Measurements from ENCODE around the gene KRTAP10-11.
"Not testable (repeated sequence)": the region's sequence is repeated elsewhere in the genome, so short reads cannot be mapped to it uniquely, and the experiment has no call there.

The KRTAP10-11 gene

GRCh38 chr21:44670642-44671432 lies 24.6 kb downstream of the KRTAP10-11 start:
- no peak for DNase-seq

DNA sequence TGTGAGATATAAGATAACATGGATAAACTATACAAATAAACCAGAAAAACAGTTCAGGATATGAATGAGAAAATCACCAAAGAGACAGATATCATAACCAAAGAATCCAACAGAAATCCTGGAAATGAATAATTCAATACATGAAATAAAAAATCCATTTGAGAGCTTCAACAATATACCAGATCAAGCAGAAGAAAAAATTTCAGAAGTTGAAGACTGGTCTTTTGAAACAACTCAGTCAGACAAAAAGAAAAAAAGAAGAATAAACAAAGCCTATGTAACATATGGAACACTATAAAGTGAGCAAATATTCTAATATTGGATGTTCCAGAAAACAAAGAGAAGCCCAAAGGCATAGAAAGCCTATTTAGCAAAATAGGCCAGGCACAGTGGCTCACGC lies 25.7 kb downstream of the KRTAP10-11 start:
- DNase-seq = no peak

- no peak for DNase-seq
These were observed 31.7 kb downstream of the KRTAP10-11 start for GRCh38 chr21:44677881-44678280.

GRCh38 chr21:44681152-44681551 lies 34.9 kb downstream of the KRTAP10-11 start:
- DNase-seq = no peak

- DNase-seq = peak; percentile 92
These were observed 35.8 kb downstream of the KRTAP10-11 start, which contains the start of gene KRTAP12-1 for GRCh38 chr21:44681861-44682579. TSS of gene KRTAP12-1 (minus strand) at chr21:44682163. CDS start at chr21:44682123, 40 bp downstream.

DNA sequence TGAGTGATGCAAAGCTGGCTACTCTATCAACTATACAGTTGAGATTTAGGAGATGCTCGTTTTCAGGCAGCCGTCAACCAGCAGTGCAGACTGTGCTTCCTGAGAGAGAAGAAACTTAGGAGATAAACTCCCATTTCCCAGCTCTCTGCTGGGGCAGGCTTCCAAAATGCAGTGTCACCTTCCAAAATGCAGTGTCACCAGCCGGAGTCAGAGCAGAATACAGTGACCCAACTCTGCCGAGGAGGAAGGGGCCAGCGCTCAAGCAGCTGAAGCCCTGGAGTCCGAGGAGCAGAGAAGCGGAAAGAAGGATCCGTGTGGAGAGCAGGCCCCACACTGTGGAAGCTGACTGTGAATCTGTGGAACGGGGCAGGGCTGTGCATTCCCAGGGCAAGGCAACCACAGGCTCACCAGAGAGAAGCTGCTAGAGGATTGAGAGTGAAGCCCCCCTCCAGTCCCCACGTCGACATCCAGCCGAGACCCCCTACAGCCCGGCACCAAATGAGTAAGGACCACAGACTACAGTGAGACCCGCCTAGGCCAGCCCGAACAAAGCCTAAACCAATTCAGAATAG lies 36.5 kb downstream of the KRTAP10-11 start:
- DNase-seq = no peak

DNA sequence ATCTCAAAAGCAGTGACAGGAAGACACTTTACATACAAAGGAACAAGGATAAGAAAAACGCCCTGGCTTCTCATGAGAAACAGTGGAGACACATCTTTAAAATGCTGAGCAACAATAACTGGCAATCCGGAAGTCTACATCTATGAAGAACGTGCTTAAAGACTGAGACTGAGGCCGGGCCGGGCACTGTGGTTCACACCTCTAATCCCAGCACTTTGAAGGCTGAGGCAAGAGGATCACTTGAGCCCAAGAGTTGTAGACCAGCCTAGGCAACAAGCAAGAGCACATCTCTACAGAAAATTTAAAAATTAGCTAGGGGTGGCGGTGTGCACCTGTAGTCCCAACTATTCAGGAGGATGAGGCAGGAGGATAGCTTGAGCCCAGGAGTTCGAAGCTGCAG lies 37.9 kb downstream of the KRTAP10-11 start:
- no peak for DNase-seq

- no peak for DNase-seq
These were observed 38.3 kb downstream of the KRTAP10-11 start for GRCh38 chr21:44684483-44684882.

- DNase-seq = not testable (repeated sequence)
These were observed 38.8 kb downstream of the KRTAP10-11 start for GRCh38 chr21:44685050-44685449.

DNA sequence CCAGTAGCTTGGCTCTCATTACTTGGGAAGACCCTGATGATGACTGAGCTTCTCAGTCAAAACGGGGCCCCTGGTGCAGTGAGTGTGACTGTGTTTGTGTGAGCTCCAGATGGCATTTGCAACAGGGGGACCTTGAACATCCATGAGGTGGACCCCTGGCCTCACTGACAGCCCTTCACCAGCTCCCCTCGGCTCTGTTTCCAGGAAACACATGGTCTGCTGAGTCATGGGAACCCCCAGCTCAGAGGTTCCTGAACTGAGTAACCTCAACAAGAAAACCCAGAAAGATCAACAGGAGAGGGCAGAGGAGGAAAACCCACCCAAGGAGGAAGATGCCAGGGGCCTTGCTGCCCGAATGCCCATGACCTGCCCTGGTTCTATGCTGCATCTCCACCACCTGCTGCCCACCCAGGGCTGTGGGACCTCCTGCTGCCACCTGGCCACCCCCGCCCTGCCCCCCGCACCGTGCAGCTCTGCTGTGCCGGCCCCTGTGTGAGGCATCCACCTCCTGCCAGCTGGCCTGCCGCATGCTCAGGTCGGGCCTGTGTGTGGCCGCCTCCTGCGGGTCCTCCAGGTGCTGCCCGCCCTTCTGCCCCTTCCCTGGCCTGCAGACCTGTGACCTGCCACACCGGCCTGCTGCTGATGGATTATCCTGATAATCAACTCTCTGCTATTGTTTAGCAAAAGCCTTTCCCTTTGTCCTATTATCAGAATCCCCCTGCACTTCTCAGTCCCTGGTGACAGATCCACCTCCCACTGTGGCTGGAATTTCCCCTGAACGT lies 40.0 kb downstream of the KRTAP10-11 start:
- no peak for DNase-seq

DNA sequence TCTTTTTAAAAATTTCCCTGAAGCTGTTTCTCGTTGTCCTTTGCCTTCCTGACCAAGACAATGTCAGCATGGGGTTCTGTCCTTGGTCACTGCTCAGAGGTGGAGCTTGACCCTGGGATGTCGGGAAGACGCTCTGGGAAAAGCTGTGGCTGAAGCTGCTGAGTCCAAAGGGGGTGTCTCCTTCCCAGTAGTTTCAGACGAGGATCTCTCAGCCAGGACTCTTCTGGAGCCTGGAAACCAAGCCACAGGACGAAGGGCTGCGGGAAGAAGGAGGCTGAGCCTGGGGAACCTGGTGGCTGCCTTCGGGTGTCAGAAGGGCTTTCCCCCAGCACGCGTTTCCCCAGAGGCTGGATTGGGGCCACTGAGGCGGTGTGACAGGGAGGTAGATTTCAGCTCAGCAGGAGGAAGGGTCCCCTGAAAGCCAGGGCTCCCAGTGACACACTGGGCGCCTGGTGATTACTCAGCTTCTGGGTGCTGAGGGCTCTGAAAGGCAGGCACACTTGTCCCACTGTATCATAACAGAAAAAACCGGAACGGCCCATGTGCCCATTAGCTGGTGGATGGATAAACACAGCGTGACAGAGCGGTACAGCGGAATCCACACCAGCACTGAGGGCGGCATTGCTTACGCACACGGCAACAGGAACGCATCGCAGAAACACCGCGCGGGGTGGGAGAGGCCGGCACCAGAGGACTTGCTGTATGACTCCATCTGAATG lies 40.8 kb downstream of the KRTAP10-11 start:
- no peak for DNase-seq

- DNase-seq = no peak
These were observed 41.5 kb downstream of the KRTAP10-11 start for GRCh38 chr21:44687671-44688070.

- not testable (repeated sequence) for DNase-seq
These were observed 43.5 kb downstream of the KRTAP10-11 start for GRCh38 chr21:44689740-44690139.

DNA sequence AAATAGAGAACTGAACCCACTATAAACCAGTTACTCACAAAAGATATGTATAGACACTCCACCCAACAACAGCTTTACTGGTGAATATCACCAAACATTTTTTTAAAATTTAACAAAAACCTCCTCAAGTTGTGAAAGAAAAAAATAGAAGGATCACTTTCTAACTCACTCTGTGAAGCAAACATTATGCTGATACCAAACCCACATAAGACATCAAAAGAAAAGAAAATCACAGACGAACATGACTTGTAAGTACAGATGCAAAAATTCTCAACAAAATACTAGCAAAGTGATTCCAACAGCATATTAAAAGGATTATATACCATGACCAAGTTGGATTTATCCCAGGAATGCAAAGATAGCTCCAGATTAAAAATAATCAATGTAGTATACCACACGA lies 45.5 kb downstream of the KRTAP10-11 start:
- DNase-seq = no peak

DNA sequence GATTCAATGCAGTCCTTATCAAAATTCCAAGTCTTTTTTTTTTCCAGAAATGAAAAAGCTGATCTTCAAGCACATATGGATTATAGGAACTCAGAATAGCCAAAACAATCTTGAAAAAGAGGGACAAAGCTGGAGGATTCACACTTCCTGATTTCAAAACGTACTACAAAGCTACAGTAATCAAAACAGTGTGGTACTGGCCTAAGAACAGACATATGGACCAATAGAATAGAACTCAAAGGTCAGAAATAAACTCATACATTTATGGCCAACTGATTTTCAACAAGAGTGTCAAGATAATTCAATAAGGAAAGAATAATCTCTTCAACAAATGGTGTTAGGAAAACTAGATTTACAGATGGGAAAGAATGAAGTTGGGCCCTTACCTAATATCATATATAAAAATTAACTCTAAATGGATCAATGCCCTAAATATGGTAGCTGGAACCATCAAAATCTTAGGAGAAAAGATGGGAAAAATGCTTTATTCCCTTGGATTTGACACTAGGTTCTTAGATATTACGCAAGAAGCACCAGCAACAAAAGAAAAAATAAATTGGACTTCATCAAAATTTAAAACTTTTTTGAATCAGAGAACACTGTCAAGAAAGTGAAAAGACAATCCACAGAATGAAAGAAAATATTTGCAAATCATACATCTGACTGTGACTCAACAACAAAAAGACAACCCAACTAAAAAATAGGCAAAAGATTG lies 46.7 kb downstream of the KRTAP10-11 start:
- DNase-seq = no peak

DNA sequence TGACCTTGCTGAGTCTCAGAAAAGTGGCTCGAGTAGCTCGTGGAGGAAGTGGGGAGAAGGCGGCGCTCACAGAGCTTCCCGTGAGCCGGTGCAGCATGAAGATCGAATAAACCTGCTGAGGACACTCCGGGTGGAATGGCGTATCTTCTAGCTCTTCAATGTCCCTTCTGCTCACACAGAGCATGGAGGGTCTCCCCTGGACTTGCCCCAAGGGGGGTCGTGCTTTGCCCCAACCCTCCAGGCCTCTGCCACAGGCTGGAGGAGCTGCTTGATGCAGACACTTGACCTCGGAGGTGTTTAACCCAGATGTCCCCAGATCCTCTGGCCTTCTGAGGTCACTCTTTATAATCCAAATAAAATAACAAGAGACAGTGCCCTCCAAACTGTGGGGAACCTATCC lies 48.6 kb downstream of the KRTAP10-11 start:
- DNase-seq = no peak

GRCh38 chr21:44695184-44695583 lies 49.0 kb downstream of the KRTAP10-11 start:
- DNase-seq = no peak

DNA sequence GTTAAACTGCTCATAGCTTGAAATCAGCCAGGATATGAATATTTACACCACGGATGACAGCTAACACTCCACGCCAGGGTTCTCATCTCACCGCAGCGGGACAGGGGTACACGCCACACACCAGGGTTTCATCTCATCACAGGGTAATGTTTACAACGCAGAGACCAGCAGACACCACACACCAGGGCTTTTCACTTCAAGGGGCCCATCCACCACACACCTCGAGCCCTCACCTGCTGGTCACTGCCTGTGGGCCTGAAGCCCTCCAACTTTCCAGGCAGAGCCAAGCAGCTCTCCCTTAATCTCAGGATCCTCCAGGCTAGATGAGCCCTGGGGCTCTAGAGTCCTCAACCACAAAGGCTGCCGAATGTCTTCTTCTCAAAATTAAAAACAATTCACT lies 49.4 kb downstream of the KRTAP10-11 start:
- no peak for DNase-seq

DNA sequence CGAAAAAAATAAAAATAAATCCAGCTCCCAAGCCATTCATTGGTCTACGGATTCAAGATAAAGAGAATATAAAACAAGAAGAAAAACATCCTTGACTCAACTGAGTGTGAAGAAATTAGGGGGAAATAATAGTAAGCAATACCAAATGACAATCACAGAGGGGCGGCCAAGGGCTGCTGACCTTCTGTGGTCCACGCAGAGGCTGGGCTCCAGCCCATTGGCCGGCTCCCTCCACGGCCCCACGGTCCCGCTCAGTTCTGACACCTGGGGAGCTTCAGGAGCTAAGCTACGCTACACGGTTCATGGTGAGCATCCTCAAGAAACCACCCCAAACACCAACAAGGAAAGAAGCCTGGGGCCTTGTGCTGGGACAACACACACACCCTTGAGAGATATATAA lies 50.4 kb downstream of the KRTAP10-11 start:
- DNase-seq = no peak
